HG02759 (cell line): Measurements from ENCODE around the gene RITA1.
"Not testable (repeated sequence)": the region's sequence is repeated elsewhere in the genome, so short reads cannot be mapped to it uniquely, and the experiment has no call there.

Experiments
- ATAC-seq: cut with Tn5 transposase; IDR thresholded peaks from one replicate; pipeline ENCODE4 v1.9.1; 2021; ENCODE audit warnings: mild to moderate bottlenecking, moderate library complexity; ENCODE audit not compliant: unreplicated experiment

RITA1 gene

GRCh38 chr12:113201187-113202177 lies 16.0 kb downstream of the RITA1 start:
- no peak for ATAC-seq

GRCh38 chr12:113202300-113203075 lies 17.0 kb downstream of the RITA1 start:
- ATAC-seq, result no peak

- ATAC-seq, result no peak
Observed at GRCh38 chr12:113203852-113204760, 18.6 kb downstream of the RITA1 start.

GRCh38 chr12:113204804-113205203 lies 19.3 kb downstream of the RITA1 start:
- no peak for ATAC-seq

GRCh38 chr12:113206802-113207201 lies 21.3 kb downstream of the RITA1 start:
- ATAC-seq, result not testable (repeated sequence)

- ATAC-seq, result no peak
Observed at GRCh38 chr12:113207613-113208040, 22.1 kb downstream of the RITA1 start.

- ATAC-seq, result peak; percentile 80
Observed at GRCh38 chr12:113208041-113208934, 22.8 kb downstream of the RITA1 start.

GRCh38 chr12:113211160-113211559 lies 25.6 kb downstream of the RITA1 start:
- no peak for ATAC-seq

- peak; percentile 53 for ATAC-seq
Observed at GRCh38 chr12:113214895-113215400, 29.4 kb downstream of the RITA1 start.

- no peak for ATAC-seq
Observed at GRCh38 chr12:113216027-113216426, 30.5 kb downstream of the RITA1 start.

GRCh38 chr12:113220593-113221180 lies 35.2 kb downstream of the RITA1 start:
- peak; percentile 0 for ATAC-seq

GRCh38 chr12:113221181-113221996 lies 35.9 kb downstream of the RITA1 start, which contains the start of gene TPCN1:
Gene TPCN1 (plus strand): TSS chr12:113221464. CDS start chr12:113226853, 5,389 bp downstream.
- peak; percentile 89 for ATAC-seq

- ATAC-seq, result peak; percentile 0
Observed at GRCh38 chr12:113221997-113222729, 36.6 kb downstream of the RITA1 start.

GRCh38 chr12:113222730-113223531 lies 37.4 kb downstream of the RITA1 start:
- no peak for ATAC-seq

GRCh38 chr12:113224955-113225354 lies 39.4 kb downstream of the RITA1 start:
- ATAC-seq, result no peak
